ENCODE measurements around the gene NUCB1.
"Not testable (repeated sequence)": the region's sequence is repeated elsewhere in the genome, so short reads cannot be mapped to it uniquely, and the experiment has no call there.

Gene NUCB1

GRCh38 chr19:48906324-48906723 lies 6.2 kb downstream of the NUCB1 start:
- Histone ChIP-seq H3K27ac (peak overlapping the region; percentile 93), H3K36me3 (ENCODE audit: control insufficient read depth, insufficient read depth, low read length) (no peaks in the 10 kb centered on the region), H3K4me2 (ENCODE audit: low read length) (no peak overlapping the region), H3K4me1 (peaks cover 37% of the 10 kb centered on the region), H3K27me3 (ENCODE audit: control insufficient read depth, insufficient read depth, low read length) (no peaks in the 10 kb centered on the region), H2AFZ (no peak overlapping the region), H3K9me3 (ENCODE audit: control insufficient read depth, low read length) (no peaks in the 10 kb centered on the region), H3K4me3 (ENCODE audit: low read depth, low read length) (no peak overlapping the region), H3K79me2 (peaks cover 17% of the 10 kb centered on the region), H3K9ac (no peak overlapping the region)
- no peak for TF ChIP-seq CTCF (IDR thresholded peaks at IDR 0.05)

- no peaks in the 10 kb centered on the region for H3K27me3 ChIP-seq (ENCODE audit: control insufficient read depth, insufficient read depth, low read length)
- H3K9ac ChIP-seq = no peak overlapping the region
- H3K9me3 ChIP-seq (ENCODE audit: control insufficient read depth, low read length) = no peaks in the 10 kb centered on the region
- peaks cover 29% of the 10 kb centered on the region for H3K4me1 ChIP-seq
- H3K27ac ChIP-seq = peak overlapping the region; percentile 93
- H3K36me3 ChIP-seq (ENCODE audit: control insufficient read depth, insufficient read depth, low read length) = no peaks in the 10 kb centered on the region
- peaks cover 6% of the 10 kb centered on the region for H3K79me2 ChIP-seq
- TF ChIP-seq CTCF (IDR thresholded peaks at IDR 0.05) = no peak
- peak overlapping the region; percentile 19 for H3K4me3 ChIP-seq (ENCODE audit: low read depth, low read length)
- peak overlapping the region; percentile 42 for H3K4me2 ChIP-seq (ENCODE audit: low read length)
- no peak overlapping the region for H2AFZ ChIP-seq
These were observed 7.6 kb downstream of the NUCB1 start for GRCh38 chr19:48907671-48908070.

- not testable (repeated sequence) for H2AFZ ChIP-seq; H3K9ac ChIP-seq; H3K79me2 ChIP-seq; H3K9me3 ChIP-seq (ENCODE audit: control insufficient read depth, low read length); H3K4me3 ChIP-seq (ENCODE audit: low read depth, low read length); H3K4me2 ChIP-seq (ENCODE audit: low read length); H3K27me3 ChIP-seq (ENCODE audit: control insufficient read depth, insufficient read depth, low read length); H3K36me3 ChIP-seq (ENCODE audit: control insufficient read depth, insufficient read depth, low read length)
- Histone ChIP-seq H3K27ac (peak overlapping the region; percentile 93), H3K4me1 (peaks cover 29% of the 10 kb centered on the region)
These were observed 9.4 kb downstream of the NUCB1 start for GRCh38 chr19:48909424-48910077.

- peaks cover 3% of the 10 kb centered on the region for H3K79me2 ChIP-seq
- TF ChIP-seq CTCF (IDR thresholded peaks at IDR 0.05) = no peak
- H3K4me1 ChIP-seq = peaks cover 21% of the 10 kb centered on the region
- no peak overlapping the region for H3K9ac ChIP-seq
- no peak overlapping the region for H3K27ac ChIP-seq
- H3K4me2 ChIP-seq (ENCODE audit: low read length) = no peak overlapping the region
- H3K36me3 ChIP-seq (ENCODE audit: control insufficient read depth, insufficient read depth, low read length) = no peaks in the 10 kb centered on the region
- no peaks in the 10 kb centered on the region for H3K9me3 ChIP-seq (ENCODE audit: control insufficient read depth, low read length)
- H2AFZ ChIP-seq = no peak overlapping the region
- H3K4me3 ChIP-seq (ENCODE audit: low read depth, low read length) = no peak overlapping the region
- no peaks in the 10 kb centered on the region for H3K27me3 ChIP-seq (ENCODE audit: control insufficient read depth, insufficient read depth, low read length)
These were observed 10.7 kb downstream of the NUCB1 start for GRCh38 chr19:48910803-48911202.

GRCh38 chr19:48913114-48913889 lies 13.2 kb downstream of the NUCB1 start:
- Histone ChIP-seq H3K27ac (no peak overlapping the region), H3K4me2 (ENCODE audit: low read length) (no peak overlapping the region), H3K4me1 (peaks cover under 1% of the 10 kb centered on the region), H3K79me2 (peaks cover 3% of the 10 kb centered on the region), H3K9me3 (ENCODE audit: control insufficient read depth, low read length) (no peaks in the 10 kb centered on the region), H3K36me3 (ENCODE audit: control insufficient read depth, insufficient read depth, low read length) (no peaks in the 10 kb centered on the region), H3K9ac (no peak overlapping the region), H3K4me3 (ENCODE audit: low read depth, low read length) (no peak overlapping the region), H3K27me3 (ENCODE audit: control insufficient read depth, insufficient read depth, low read length) (no peaks in the 10 kb centered on the region), H2AFZ (no peak overlapping the region)
- TF ChIP-seq CTCF (IDR thresholded peaks at IDR 0.05) = no peak
